IPS-NIHi7 (cell line): ENCODE data around the gene PPP1R15A.
"Not testable (repeated sequence)": the region's sequence is repeated elsewhere in the genome, so short reads cannot be mapped to it uniquely, and the experiment has no call there.

Experiments
- DNase-seq: peaks from one replicate; pipeline ENCODE4 v3.0.0; 2012; ENCODE audit warnings: mixed read lengths; ENCODE audit errors: extremely low spot score

The PPP1R15A gene

GRCh38 chr19:48859711-48860572 lies 12.3 kb upstream of the PPP1R15A start:
- peak; percentile 87 for DNase-seq

GRCh38 chr19:48861313-48861712 lies 10.9 kb upstream of the PPP1R15A start:
- DNase-seq = no peak

GRCh38 chr19:48862827-48863226 lies 9.4 kb upstream of the PPP1R15A start:
- no peak for DNase-seq

- no peak for DNase-seq
Observed at GRCh38 chr19:48866692-48867091, 5.5 kb upstream of the PPP1R15A start.

DNA sequence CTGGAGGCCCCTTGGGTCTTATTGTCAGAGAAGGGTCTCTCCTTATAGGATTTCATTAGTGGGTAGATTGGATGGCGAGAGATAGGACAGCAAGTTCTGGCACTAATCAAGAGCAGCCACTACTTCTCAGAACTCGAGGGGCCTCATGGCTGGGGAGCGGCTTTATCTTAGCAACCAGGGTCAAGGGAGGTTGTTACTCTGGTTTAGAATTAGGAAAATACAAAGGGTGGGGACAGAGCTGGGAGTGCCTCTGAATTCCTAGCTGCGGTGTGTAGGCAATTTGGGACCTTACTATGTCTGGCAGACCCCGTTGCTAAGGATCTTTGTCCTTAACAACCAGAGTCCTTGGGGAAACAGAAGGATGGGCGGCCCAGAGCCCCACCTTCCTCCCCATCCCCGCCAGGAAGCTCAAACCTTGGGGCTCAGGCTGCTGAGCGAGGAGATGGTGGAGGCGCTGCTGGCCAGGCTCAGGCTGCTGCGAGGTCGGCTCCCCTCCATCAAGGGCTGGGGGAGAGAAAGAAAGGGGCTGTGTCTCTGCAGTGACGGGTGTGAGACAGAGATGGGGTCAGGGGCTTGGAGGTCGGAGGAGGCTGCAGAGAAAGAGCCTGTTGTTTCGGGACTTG lies 5.0 kb upstream of the PPP1R15A start:
- no peak for DNase-seq

- DNase-seq = no peak
Observed at GRCh38 chr19:48867746-48868113, 4.5 kb upstream of the PPP1R15A start.

- DNase-seq = peak; percentile 54
Observed at GRCh38 chr19:48868114-48868886, 3.9 kb upstream of the PPP1R15A start, which contains the start of gene PLEKHA4. PLEKHA4 (minus strand) TSS chr19:48868617; CDS start chr19:48867620, 997 bp downstream.

GRCh38 chr19:48870048-48870447 lies 2.2 kb upstream of the PPP1R15A start:
- DNase-seq = no peak

- DNase-seq = not testable (repeated sequence)
Observed at GRCh38 chr19:48871471-48872181, 595 bp upstream of the PPP1R15A start.

GRCh38 chr19:48872884-48873475 lies 759 bp downstream of the PPP1R15A start:
- peak; percentile 75 for DNase-seq

GRCh38 chr19:48873476-48874302 lies 1.5 kb downstream of the PPP1R15A start:
- no peak for DNase-seq

DNA sequence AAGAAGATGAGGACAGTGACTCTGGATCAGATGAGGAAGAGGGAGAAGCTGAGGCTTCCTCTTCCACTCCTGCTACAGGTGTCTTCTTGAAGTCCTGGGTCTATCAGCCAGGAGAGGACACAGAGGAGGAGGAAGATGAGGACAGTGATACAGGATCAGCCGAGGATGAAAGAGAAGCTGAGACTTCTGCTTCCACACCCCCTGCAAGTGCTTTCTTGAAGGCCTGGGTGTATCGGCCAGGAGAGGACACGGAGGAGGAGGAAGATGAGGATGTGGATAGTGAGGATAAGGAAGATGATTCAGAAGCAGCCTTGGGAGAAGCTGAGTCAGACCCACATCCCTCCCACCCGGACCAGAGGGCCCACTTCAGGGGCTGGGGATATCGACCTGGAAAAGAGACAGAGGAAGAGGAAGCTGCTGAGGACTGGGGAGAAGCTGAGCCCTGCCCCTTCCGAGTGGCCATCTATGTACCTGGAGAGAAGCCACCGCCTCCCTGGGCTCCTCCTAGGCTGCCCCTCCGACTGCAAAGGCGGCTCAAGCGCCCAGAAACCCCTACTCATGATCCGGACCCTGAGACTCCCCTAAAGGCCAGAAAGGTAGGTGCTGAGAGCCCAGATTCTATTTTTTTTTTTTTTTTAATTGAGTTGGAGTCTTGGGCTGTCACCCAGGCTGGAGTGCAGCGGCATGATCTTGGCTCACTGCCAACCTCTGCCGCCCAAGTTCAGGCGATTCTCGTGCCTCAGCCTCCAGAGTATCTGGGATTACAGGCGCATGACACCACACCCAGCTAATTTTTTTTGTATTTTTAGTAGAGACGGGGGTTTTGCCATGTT lies 2.3 kb downstream of the PPP1R15A start:
- no peak for DNase-seq

- DNase-seq = not testable (repeated sequence)
Observed at GRCh38 chr19:48876043-48876981, 4.1 kb downstream of the PPP1R15A start.

DNA sequence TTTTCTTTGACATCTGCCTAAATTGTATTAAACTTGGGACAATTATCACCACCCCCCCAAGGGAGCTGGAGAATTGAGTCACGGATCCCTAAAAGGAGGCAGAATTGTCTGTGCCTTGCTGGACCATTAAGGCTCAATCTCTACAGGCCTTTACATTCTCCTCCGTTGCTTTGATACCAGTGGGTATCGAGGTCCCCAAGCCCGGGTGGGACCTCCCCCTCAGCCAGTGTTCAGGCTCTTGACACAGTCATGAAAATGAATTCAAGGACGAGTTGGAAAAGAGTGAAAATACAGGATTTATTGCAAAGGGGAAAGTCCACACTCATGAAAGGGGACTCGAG lies 5.6 kb downstream of the PPP1R15A start:
- DNase-seq = no peak

DNA sequence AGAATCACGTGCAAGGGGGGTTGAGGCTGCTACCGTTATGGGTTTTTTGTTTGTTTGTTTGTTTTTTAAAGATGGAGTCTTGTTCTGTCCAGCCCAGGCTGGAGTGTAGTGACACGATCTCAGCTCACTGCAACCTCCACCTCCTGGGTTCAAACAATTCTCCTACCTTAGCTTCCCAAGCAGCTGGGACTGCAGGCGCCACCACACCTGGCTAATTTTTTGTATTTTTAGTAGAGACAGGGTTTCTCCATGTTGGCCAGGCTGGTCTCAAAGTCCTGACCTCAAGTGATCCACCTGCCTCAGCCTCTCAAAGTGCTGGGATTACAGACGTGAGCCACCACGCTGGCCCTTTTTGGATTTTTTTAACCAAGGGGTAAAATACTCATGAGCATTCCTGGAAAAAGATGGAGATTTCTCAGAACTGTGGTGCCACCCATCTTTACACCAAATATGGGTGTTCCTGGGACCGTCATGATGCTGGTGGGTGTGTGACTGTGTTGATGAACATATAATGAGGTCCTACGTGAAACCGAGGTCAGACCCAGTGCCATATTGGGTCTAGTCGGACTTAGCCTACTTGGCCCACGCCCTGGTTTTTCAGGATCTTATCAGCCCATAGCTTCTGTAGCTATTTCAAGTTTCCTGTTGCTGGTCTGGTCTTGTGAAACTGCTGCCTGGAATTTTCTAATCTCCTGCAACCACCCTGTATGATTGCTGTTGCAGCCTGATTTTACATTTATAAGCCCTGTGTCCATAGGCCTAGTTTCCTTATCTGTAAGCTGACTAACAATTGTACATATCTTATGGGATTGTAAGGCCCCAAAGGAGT lies 6.2 kb downstream of the PPP1R15A start:
- no peak for DNase-seq

DNA sequence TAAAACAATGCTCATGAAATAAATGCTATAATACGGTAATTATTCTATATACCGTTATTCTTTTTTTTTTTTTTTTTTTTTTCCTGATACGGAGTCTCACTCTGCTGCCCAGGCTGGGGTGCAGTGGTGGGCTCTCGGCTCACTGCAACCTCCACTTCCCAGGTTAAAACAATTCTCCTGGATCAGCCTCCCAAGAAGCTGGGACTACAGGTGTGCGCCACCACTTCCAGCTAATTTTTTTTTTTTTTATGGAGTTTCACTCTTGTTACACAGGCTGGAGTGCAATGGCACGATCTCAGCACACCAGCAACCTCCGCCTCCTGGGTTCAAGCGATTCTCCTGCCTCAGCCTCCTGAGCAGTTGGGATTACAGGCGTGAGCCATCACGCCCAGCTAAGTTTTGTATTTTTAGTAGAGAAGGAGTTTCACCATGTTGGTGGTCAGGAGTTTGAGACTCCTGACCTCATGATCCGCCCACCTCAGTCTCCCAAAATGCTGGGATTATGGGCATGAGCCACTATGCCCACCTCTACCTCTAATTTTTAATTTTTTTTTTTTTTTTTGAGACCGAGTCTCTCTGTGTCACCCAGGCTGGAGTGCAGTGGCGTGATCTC lies 6.9 kb downstream of the PPP1R15A start:
- no peak for DNase-seq

DNA sequence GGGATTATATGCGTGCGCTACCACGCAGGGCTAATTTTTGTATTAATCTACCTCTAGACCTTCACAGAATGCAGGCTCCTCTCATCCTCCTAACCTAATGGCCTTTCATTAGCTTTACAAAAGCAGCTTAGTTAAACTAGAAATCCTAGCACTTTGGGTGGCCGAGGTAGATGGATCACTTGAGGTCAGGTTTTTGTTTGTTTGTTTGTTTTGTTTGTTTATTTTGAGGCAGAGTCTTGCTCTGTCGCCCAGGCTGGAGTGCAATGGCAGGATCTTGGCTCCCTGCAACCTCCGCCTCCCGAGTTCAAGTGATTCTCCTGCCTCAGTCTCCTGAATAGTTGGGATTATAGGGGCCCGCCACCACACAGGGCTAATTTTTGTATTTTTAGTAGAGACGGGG lies 7.5 kb downstream of the PPP1R15A start:
- DNase-seq = not testable (repeated sequence)
